ENCODE data around the gene COL27A1. TPM values are rescaled to one million over a fixed set of nuclear protein-coding genes. Genes with fewer than 3 reads are reported as not detected.

COL27A1 gene
- total and polyA plus RNA-seq, 2 donors (not counting 3 experiments of a cell fraction or from before 2014, with no cell fraction given), result 14.7 to 49.1 TPM

DNA sequence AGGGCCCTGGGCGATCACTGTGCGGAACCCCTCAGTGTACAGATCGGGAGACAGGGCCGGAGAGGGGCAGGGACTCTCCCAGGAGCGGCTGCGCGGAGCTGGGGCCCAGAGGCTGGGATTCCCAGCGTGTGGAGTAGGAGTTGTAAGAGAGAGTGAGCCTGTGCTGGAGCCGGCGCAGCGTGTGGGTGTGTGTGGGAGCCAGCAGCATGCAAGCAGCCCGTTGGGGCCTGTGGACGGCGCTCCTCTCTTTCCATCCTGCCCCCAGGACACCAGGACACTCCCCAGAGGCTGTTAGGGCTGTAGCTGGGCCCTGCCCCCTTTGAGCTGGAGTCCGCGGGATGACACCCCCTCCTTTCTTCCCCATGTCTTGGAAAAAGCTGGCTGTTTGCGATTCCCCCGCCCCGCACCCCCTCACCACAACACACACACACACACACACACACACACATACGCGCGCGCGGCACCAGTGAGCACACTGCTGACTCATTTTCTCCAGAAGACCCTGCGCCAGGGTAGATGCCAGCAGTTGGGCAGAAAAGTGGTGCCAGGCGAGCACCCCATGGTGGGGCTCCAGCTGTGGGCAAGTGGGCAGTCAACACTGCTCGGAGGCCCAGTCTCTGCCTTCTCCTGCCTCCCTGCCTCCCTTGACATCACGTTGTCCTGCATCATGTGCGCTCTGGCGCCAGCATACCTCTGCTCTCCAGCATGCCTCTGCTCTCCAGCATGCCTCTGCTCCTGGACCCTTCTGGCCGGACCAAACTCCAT lies 1.5 kb downstream of the COL27A1 start:
- peaks cover 16 to 18% of the 10 kb centered on the region in 2 experiments for H3K27me3 ChIP-seq (ENCODE audit: control insufficient read depth in 2 of 2, insufficient read depth in 2 of 2, low read length in 2 of 2)
- H3K4me2 ChIP-seq (ENCODE audit: insufficient read depth, low read length), result peak overlapping the region; percentile 84
- TF ChIP-seq POLR2AphosphoS5 (IDR thresholded peaks at IDR 0.05; ENCODE audit: insufficient read depth, low read depth, low read length) (no peak), EZH2 (IDR thresholded peaks at IDR 0.05; ENCODE audit: borderline replicate concordance, low read depth, low read length, severe bottlenecking) (no peak), GATA2 (IDR thresholded peaks at IDR 0.05; ENCODE audit: insufficient read depth, insufficient read length, low read depth, low read length) (no peak), MYC (IDR thresholded peaks at IDR 0.05; ENCODE audit: low read depth, low read length) (no peak), FOS (IDR thresholded peaks at IDR 0.05; ENCODE audit: borderline replicate concordance, insufficient read depth, low read length) (no peak), JUN (IDR thresholded peaks at IDR 0.05; ENCODE audit: borderline replicate concordance, insufficient read depth, insufficient read length, low read depth) (no peak), POLR2A (IDR thresholded peaks at IDR 0.05; ENCODE audit: low read depth, low read length) (no peak)
- TF ChIP-seq, protein P1, sequence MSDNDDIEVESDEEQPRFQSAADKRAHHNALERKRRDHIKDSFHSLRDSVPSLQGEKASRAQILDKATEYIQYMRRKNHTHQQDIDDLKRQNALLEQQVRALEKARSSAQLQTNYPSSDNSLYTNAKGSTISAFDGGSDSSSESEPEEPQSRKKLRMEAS (IDR thresholded peaks at IDR 0.05; ENCODE audit: insufficient read depth, insufficient read length), result no peak
- TF ChIP-seq, protein P2, sequence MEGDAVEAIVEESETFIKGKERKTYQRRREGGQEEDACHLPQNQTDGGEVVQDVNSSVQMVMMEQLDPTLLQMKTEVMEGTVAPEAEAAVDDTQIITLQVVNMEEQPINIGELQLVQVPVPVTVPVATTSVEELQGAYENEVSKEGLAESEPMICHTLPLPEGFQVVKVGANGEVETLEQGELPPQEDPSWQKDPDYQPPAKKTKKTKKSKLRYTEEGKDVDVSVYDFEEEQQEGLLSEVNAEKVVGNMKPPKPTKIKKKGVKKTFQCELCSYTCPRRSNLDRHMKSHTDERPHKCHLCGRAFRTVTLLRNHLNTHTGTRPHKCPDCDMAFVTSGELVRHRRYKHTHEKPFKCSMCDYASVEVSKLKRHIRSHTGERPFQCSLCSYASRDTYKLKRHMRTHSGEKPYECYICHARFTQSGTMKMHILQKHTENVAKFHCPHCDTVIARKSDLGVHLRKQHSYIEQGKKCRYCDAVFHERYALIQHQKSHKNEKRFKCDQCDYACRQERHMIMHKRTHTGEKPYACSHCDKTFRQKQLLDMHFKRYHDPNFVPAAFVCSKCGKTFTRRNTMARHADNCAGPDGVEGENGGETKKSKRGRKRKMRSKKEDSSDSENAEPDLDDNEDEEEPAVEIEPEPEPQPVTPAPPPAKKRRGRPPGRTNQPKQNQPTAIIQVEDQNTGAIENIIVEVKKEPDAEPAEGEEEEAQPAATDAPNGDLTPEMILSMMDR (IDR thresholded peaks at IDR 0.05; ENCODE audit: extremely low read depth in 1 of 2, insufficient read depth in 1 of 2, low read depth in 1 of 2, low read length in 2 of 2), result no peak
- DNase-seq (ENCODE audit: low read depth, low spot score) (peak; percentile 50), FAIRE-seq (no peak)
- BruUV-seq (replicated peaks), result no TSS peak
- H3K4me3 ChIP-seq (replicated peaks in 1 of 3; ENCODE audit: insufficient read depth in 1 of 3, low read depth in 1 of 3, low read length in 3 of 3), result peak overlapping the region; percentile 41 to 79 (median 68)
- H3K36me3 ChIP-seq (ENCODE audit: control insufficient read depth in 2 of 2, extremely low read depth in 1 of 2, insufficient read depth in 2 of 2, low read length in 2 of 2), result no peaks in the 10 kb centered on the region
- peak overlapping the region; percentile 36 for H3K27ac ChIP-seq (ENCODE audit: insufficient read depth, low read depth, low read length)
- H3K4me1 ChIP-seq (ENCODE audit: control insufficient read depth, extremely low read depth, insufficient read depth, low read length), result peaks cover 25% of the 10 kb centered on the region
- H2AFZ ChIP-seq (ENCODE audit: low read depth, low read length), result peak overlapping the region; percentile 75
- no peaks in the 10 kb centered on the region for H4K20me1 ChIP-seq (replicated peaks; ENCODE audit: control insufficient read depth, extremely low read depth, insufficient read depth, low read length)
- CTCF ChIA-PET, result interaction anchor here (0.6 to 7.7 kb wide), 7 partner anchors 21 to 224 kb away, joined by 3 to 127 read pairs (median 5); no protein-coding TSS in a partner anchor
- H3K9ac ChIP-seq (replicated peaks; ENCODE audit: extremely low read depth, insufficient read depth, low read length), result peak overlapping the region; percentile 7
- POLR2A ChIA-PET, result no interaction called here
- dilution Hi-C loops (cut with MboI; ENCODE audit: extremely low pct_ligation_motif_present, low sequenced_read_pairs) (no loop called here), intact Hi-C loops (cut with micrococcal nuclease) (loop anchor here (2.0 kb wide), 1 partner anchor 20 kb away; no protein-coding TSS in a partner anchor)
- H3K79me2 ChIP-seq (ENCODE audit: control insufficient read depth, insufficient read depth, low read length), result peaks cover 46% of the 10 kb centered on the region
- no peaks in the 10 kb centered on the region for H3K9me1 ChIP-seq (replicated peaks; ENCODE audit: control insufficient read depth, extremely low read depth, insufficient read depth, low read length)
- no peaks in the 10 kb centered on the region for H3K9me3 ChIP-seq (replicated peaks; ENCODE audit: control insufficient read depth, insufficient read depth, low read length)

All from endothelial cell of umbilical vein (primary cell).